Gastrocnemius medialis (tissue), 4 donors: Measurements from ENCODE around the gene CAND2. TPM values are rescaled to one million over a fixed set of nuclear protein-coding genes. Genes with fewer than 3 reads are reported as not detected.

ENCODE experiments used
- ATAC-seq, 2 donors: fragments of 150-250 bp; one replicate each; pipeline ENCODE4 v1.9.1; 2016
- DNase-seq, 2 donors: peaks; one replicate each; pipeline ENCODE4 v3.0.0-alpha.2; 2019
- H3K27ac ChIP-seq, 4 donors: fragments of 200-600 bp; sonication (generic); 1 replicate in 1 of 4; 2 replicates in 3 of 4; pipeline ENCODE4 v1.5.1; 2016 to 2018; ENCODE audit warnings: mild to moderate bottlenecking in 2 of 4, moderate library complexity in 1 of 4
- H3K27me3 ChIP-seq, 3 donors: fragments of 200-600 bp; sonication (generic) in 2 of 3; 1 replicate in 1 of 3; 2 replicates in 2 of 3; pipeline versions ENCODE4 v1.5.1 to v1.6.0; 2016 to 2019; ENCODE audit warnings: mild to moderate bottlenecking in 1 of 3, moderate library complexity in 1 of 3
- H3K36me3 ChIP-seq, 2 donors: fragments of 200-600 bp; sonication (generic) in 1 of 2; one replicate each; pipeline ENCODE4 v1.5.1; 2017 to 2018
- H3K4me1 ChIP-seq, 2 donors: fragments of 200-600 bp; sonication (generic) in 1 of 2; one replicate each; pipeline ENCODE4 v1.5.1; 2016 to 2017; ENCODE audit warnings: mild to moderate bottlenecking in 2 of 2
- H3K4me3 ChIP-seq, 4 donors: fragments of 200-600 bp; sonication (generic) in 3 of 4; 1 replicate in 1 of 4; 2 replicates in 3 of 4; pipeline ENCODE4 v1.5.1; 2016 to 2019; ENCODE audit warnings: mild to moderate bottlenecking in 2 of 4
- H3K9me3 ChIP-seq, 3 donors: fragments of 200-600 bp; sonication (generic) in 2 of 3; 1 replicate in 1 of 3; 2 replicates in 2 of 3; pipeline ENCODE4 v1.5.1; 2016 to 2019
- CTCF ChIP-seq, 5 experiments: fragments of 450-650 bp in 3 of 5; fragments of 200-600 bp in 2 of 5; sonication (generic) in 2 of 5; IDR thresholded peaks in 4 of 5; conservative IDR thresholded peaks in 1 of 5; 1 replicate in 4 of 5; 2 replicates in 1 of 5; pipeline ENCODE4 v1.5.1; 2016 to 2019; ENCODE audit warnings: antibody characterized with exemption in 5 of 5, mild to moderate bottlenecking in 3 of 5, moderate library complexity in 3 of 5
- POLR2A ChIP-seq, 2 donors: fragments of 450-650 bp; IDR thresholded peaks; one replicate each; pipeline ENCODE4 v1.6.1; 2017; ENCODE audit warnings: antibody characterized with exemption in 2 of 2, mild to moderate bottlenecking in 2 of 2, moderate library complexity in 2 of 2
- in situ Hi-C, 4 donors: fragments of 200-750 bp; cut with MboI; loops; one replicate each; pipeline versions ENCODE4 v1.15.0 to v1.8.0; 2017; ENCODE audit warnings: low sequenced_read_pairs in 4 of 4
- intact Hi-C: fragments of 100-400 bp; cut with DNase I; formaldehyde crosslinking; loops from one replicate; pipeline ENCODE4 v1.15.1; 2023; ENCODE audit warnings: low total_unique reads
- total RNA-seq, 4 donors: library from RNA; depleted of rRNA; stranded (reverse); fragments of >200 nt; gene quantifications; one replicate each; pipeline versions ENCODE4 v1.1.0 to v1.2.3, GENCODE V29; 2016

CAND2 gene
- total RNA-seq, 4 donors from 2014 or later, result 133 to 308 (median 181) TPM

- no peak overlapping the region for H3K27ac ChIP-seq
- H3K27me3 ChIP-seq, result no peaks in the 10 kb centered on the region
- in situ Hi-C loops (no loop called here), intact Hi-C loops (no loop called here)
- H3K4me1 ChIP-seq, result peaks cover 31 to 37% of the 10 kb centered on the region in 2 donors
- no peak for ATAC-seq
- no peak overlapping the region for H3K4me3 ChIP-seq
- H3K36me3 ChIP-seq, result no peaks in the 10 kb centered on the region
- DNase-seq, result no peak
- TF ChIP-seq POLR2A (IDR thresholded peaks at IDR 0.05), result no peak
- TF ChIP-seq CTCF (IDR thresholded peaks at IDR 0.05 in 4 of 5, conservative IDR thresholded peaks at IDR 0.05 in 1 of 5), result no peak
- no peaks in the 10 kb centered on the region for H3K9me3 ChIP-seq
Observed at GRCh38 chr3:12754313-12754712, 42.2 kb upstream of the CAND2 start.

- Histone ChIP-seq H3K4me1 (peaks cover 22 to 30% of the 10 kb centered on the region in 2 donors), H3K27me3 (no peaks in the 10 kb centered on the region), H3K27ac (no peak overlapping the region), H3K4me3 (no peak overlapping the region), H3K36me3 (no peaks in the 10 kb centered on the region), H3K9me3 (no peaks in the 10 kb centered on the region)
- intact Hi-C loops, result no loop called here
- TF ChIP-seq POLR2A (IDR thresholded peaks at IDR 0.05) (no peak), CTCF (IDR thresholded peaks at IDR 0.05 in 4 of 5, conservative IDR thresholded peaks at IDR 0.05 in 1 of 5) (no peak)
- no peak for DNase-seq
- no peak for ATAC-seq
- in situ Hi-C loops, result no loop called here
Observed at GRCh38 chr3:12755754-12756153, 40.7 kb upstream of the CAND2 start.

GRCh38 chr3:12756175-12756574 is 40.3 kb upstream of the CAND2 start:
- in situ Hi-C loops (no loop called here), intact Hi-C loops (no loop called here)
- H3K27me3 ChIP-seq, result no peaks in the 10 kb centered on the region
- ATAC-seq, result no peak
- DNase-seq, result no peak
- H3K36me3 ChIP-seq, result no peaks in the 10 kb centered on the region
- no peaks in the 10 kb centered on the region for H3K9me3 ChIP-seq
- no peak for TF ChIP-seq POLR2A (IDR thresholded peaks at IDR 0.05)
- no peak for TF ChIP-seq CTCF (IDR thresholded peaks at IDR 0.05 in 4 of 5, conservative IDR thresholded peaks at IDR 0.05 in 1 of 5)
- peaks cover 19 to 25% of the 10 kb centered on the region in 2 donors for H3K4me1 ChIP-seq
- H3K27ac ChIP-seq, result no peak overlapping the region
- H3K4me3 ChIP-seq, result no peak overlapping the region

- in situ Hi-C loops (no loop called here), intact Hi-C loops (no loop called here)
- no peaks in the 10 kb centered on the region for H3K9me3 ChIP-seq
- H3K27me3 ChIP-seq, result no peaks in the 10 kb centered on the region
- no peaks in the 10 kb centered on the region for H3K36me3 ChIP-seq
- no peak for TF ChIP-seq POLR2A (IDR thresholded peaks at IDR 0.05)
- no peak for TF ChIP-seq CTCF (IDR thresholded peaks at IDR 0.05 in 4 of 5, conservative IDR thresholded peaks at IDR 0.05 in 1 of 5)
- DNase-seq (no peak), ATAC-seq (no peak)
- H3K4me1 ChIP-seq, result peaks cover 16 to 21% of the 10 kb centered on the region in 2 donors
- H3K27ac ChIP-seq, result no peak overlapping the region
- H3K4me3 ChIP-seq, result no peak overlapping the region
Observed at GRCh38 chr3:12756635-12757034, 39.8 kb upstream of the CAND2 start.
